Omental fat pad (tissue), 4 donors: ENCODE data around the gene FOXB1. TPM values are rescaled to one million over a fixed set of nuclear protein-coding genes. Genes with fewer than 3 reads are reported as not detected.

Source experiments
- ATAC-seq: fragments of 150-250 bp; one replicate; pipeline ENCODE4 v1.9.1; 2016; ENCODE audit warnings: mild to moderate bottlenecking, moderate library complexity; ENCODE audit not compliant: low FRiP score
- DNase-seq: peaks from one replicate; pipeline ENCODE4 v3.0.0-alpha.2; 2019; ENCODE audit warnings: low spot score
- total RNA-seq, 4 donors: library from RNA; depleted of rRNA; stranded (reverse); fragments of >200 nt; gene quantifications; one replicate each; pipeline ENCODE4 v1.1.0, GENCODE V29; 2016
- TF ChIP-seq, protein P1 (sequence below), 3 donors: fragments of 450-650 bp; IDR thresholded peaks; one replicate each; pipeline ENCODE4 v1.5.1; 2016 to 2017; ENCODE audit warnings: antibody characterized with exemption in 3 of 3, mild to moderate bottlenecking in 3 of 3, moderate library complexity in 2 of 3

Gene FOXB1
- not detected for total RNA-seq

DNA sequence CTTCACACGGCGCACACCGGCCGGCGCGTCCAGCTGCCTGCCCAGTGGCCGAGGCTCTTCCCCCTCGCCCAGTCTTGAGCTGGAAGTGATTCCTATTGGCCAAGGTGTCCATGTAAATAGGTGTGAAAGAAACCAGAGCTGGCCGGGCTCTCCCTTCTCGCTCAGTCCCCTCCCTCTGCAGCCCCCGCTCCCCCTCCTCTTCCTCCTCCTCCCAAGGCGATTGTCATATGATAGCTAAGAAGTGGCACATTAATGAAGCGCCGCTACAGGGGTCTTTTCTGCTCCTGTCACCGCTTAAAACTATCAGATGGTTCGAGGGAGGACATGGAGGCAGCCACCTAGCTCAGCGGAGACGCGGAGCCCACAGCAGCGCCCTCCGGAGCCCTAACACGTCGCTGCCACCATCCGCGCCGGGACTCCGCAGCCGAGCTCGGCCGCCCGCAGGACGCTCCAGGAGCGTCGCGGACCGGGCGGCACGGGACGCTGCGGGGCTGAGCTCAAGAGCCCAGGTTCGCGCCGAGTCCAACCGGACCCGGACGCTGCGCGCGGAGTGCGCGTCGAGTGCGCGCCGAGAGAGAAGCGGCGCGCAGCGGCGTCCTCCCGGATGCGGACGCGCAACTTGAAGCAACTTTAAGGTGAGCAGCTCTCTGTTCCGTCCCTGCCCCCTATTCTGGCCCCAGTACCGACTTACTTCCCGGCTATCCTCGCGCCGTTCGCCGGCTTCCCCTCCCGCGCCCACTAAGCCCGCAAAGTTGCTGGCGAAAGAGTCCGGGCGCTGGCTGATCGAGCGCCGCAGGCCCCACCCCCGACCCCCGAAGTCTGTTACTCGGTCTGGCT, at the start of gene FOXB1:
Gene FOXB1 (plus strand): TSS at position 303 of the 837 bp plus-strand sequence. CDS start 653 bp downstream, outside the sequence.
- TF ChIP-seq, protein P1, sequence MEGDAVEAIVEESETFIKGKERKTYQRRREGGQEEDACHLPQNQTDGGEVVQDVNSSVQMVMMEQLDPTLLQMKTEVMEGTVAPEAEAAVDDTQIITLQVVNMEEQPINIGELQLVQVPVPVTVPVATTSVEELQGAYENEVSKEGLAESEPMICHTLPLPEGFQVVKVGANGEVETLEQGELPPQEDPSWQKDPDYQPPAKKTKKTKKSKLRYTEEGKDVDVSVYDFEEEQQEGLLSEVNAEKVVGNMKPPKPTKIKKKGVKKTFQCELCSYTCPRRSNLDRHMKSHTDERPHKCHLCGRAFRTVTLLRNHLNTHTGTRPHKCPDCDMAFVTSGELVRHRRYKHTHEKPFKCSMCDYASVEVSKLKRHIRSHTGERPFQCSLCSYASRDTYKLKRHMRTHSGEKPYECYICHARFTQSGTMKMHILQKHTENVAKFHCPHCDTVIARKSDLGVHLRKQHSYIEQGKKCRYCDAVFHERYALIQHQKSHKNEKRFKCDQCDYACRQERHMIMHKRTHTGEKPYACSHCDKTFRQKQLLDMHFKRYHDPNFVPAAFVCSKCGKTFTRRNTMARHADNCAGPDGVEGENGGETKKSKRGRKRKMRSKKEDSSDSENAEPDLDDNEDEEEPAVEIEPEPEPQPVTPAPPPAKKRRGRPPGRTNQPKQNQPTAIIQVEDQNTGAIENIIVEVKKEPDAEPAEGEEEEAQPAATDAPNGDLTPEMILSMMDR (IDR thresholded peaks at IDR 0.05) = no peak
- no peak for DNase-seq
- no peak for ATAC-seq

DNA sequence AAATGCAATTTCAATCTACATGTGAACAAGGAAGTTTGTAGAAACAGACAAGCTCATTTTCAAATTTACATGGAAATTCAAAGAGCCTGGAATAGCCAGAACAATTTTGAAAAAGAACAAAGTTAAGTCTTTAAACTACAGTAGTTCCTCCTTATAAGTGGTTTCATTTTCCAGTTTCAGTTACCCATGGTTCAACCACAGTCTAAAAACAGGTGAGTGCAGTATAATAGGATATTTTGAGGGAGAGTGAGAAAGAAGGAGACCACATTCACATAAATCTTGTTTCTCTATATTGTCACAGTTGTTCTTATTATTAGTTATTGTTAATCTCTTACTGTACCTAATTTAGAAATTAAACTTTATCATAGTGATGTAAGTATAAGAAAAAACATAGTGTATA, 45.8 kb upstream of the FOXB1 start:
- DNase-seq (no peak), ATAC-seq (no peak)
- TF ChIP-seq, protein P1 (IDR thresholded peaks at IDR 0.05) = no peak

DNA sequence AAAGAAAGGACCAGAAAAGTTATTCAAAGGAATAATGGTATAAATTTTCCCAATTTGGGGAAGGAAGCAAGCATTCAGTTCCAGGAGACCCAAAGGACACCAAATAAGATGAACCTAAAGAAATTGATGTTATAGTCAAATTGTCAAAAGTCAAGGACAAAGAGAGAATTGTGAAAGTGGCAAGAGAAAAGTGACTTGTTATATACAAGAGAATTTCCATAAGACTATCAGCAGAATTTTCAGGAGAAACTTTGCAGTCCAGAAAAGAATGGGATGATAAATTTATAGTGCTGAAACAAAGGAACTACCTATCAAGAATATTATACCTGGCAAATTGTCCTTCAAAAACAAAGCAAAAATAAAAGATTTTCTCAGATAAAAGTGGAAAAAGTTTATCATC, 43.8 kb upstream of the FOXB1 start:
- no peak for ATAC-seq
- DNase-seq = no peak
- TF ChIP-seq, protein P1 (IDR thresholded peaks at IDR 0.05) = no peak

DNA sequence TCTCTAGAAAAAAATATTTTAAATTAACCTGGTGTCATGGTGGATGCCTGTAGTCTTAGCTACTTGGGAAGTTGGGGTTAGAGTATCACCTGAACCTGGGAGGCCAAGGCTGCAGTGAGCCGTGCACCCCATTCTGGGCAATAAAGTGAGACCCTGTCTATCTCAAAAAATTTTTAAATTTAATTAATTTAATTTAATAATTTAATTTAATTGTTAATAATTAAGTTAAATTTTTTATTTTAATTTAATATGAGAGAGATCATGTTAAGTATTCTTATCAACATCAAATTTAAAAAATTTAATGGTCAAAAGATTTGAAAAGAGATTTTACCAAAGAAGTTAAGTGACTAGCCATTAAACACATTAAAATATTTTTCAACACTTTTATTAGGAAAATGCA, 40.8 kb upstream of the FOXB1 start:
- no peak for DNase-seq
- ATAC-seq = no peak
- TF ChIP-seq, protein P1 (IDR thresholded peaks at IDR 0.05) = no peak

DNA sequence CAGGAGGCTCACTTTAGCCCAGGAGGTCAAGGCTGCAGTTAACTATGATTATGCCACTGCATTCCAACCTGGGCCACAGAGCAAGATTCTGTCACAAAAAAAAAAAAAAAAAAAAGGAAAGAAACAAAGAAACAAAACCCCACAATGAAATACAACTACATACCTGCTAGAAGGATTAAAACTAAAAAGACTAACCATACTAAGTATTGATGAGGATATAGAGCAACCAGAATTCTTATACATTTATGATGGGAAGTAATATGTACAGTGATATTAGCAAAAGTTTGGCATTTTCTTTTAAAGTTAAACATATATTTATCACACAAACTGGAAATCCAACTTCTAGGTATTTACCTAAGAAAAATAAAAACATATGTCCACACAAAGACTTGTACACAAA, 40.2 kb upstream of the FOXB1 start:
- ATAC-seq (no peak), DNase-seq (no peak)
- TF ChIP-seq, protein P1 (IDR thresholded peaks at IDR 0.05) = no peak

DNA sequence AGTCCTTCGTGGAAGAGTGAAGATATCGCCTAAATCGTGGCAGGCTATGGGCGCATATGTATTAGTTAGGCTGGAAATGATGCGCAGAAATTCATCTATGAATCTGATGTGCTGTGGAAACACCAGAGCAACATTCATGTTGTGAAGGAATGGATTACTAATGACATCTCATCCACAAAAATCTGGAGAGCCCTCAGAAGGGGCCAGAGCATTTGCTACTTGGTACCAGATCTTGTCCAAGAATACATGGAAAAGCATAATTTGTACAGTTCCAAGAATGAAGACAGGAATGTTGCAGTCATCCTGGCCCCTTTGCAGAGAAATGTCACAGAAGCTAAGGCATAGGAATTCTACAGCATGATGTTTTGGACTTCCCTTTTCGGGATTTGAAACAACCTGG, 38.4 kb upstream of the FOXB1 start:
- no peak for DNase-seq
- TF ChIP-seq, protein P1 (IDR thresholded peaks at IDR 0.05) = no peak
- no peak for ATAC-seq

DNA sequence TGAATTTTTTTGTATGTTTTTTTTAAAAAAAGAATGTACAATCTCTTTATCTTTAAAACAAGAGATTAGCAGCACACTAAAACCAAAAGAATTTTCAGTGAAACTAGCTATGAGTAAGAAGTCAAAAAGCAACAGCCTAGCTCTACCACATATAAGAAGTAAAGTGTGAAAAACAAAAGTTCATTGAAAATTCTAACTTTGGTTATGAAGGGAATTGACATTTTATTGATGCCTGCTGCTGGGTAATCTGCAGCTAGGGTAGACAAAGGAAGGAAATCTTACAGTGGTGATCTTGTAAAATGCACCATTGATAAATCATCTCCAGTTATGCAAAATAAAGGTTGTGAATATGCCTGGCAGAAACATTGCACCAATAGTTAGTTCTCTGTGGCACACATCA, 37.8 kb upstream of the FOXB1 start:
- TF ChIP-seq, protein P1 (IDR thresholded peaks at IDR 0.05) = no peak
- DNase-seq = no peak
- ATAC-seq = no peak
